HCT116 (cell line): Measurements from ENCODE around the gene RNF7.

Source experiments
- EZH2 ChIP-seq: fragments of 200-600 bp; sonication (generic); IDR thresholded peaks from 2 replicates; pipeline ENCODE4 v1.6.1; 2017; ENCODE audit warnings: antibody characterized with exemption, mixed run types
- TCF7L2 ChIP-seq: IDR thresholded peaks from 2 replicates; pipeline ENCODE4 v1.7.0; 2011; ENCODE audit warnings: borderline replicate concordance, inconsistent platforms; ENCODE audit not compliant: insufficient read depth, insufficient read length; ENCODE audit errors: extremely low read depth
- TF ChIP-seq, protein P1 (sequence below), 3 experiments: fragments of 200-600 bp in 1 of 3; sonication (generic) in 1 of 3; IDR thresholded peaks in 2 of 3; conservative IDR thresholded peaks in 1 of 3; 2 replicates each; pipeline ENCODE4 v1.5.1; 2012 to 2017; ENCODE audit warnings: low read depth in 2 of 3, low read length in 2 of 3, antibody characterized with exemption in 1 of 3, borderline replicate concordance in 1 of 3, control low read depth in 1 of 3, mild to moderate bottlenecking in 1 of 3, mixed read lengths in 1 of 3, mixed run types in 1 of 3, moderate library complexity in 1 of 3; ENCODE audit not compliant: insufficient read depth in 1 of 3
- TF ChIP-seq, protein P2 (sequence below): IDR thresholded peaks from 2 replicates; pipeline ENCODE4 v1.6.1; 2011; ENCODE audit warnings: mild to moderate bottlenecking, low read length, moderate library complexity; ENCODE audit not compliant: insufficient replicate concordance; ENCODE audit errors: extremely low read depth

DNA sequence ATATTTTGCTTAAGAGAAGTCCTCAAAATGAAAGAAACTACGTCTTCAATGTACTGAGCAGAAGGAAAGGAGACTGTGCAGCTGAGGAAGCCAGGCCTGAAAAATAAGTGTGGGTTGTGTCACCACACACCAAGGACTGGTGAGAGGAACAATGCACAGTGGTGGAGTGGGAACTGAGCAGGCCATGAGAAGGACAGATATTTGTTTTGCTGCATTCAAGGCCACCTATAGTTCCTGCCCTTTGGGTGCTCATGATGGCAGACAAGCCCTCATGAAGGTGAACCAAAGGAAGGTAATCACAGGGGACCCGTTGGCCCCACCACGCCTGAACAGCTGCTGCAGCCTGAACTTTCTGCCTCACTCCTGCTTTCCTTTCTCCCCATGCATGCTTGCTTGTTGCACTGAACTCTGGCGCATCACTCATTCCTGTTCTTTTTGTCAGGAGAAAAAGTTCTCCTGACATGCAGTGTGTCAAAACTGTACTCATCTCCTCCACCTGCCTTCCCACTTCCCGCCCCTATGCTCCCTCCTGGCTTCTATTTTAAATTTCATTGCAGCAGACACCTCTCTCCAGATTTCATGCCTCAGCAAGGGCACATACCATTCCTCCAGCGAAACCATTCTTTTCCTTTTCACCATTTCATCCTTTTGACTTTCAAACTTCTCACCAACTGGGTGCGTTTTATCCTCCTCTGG, 2.2 kb upstream of the RNF7 start:
- TF ChIP-seq, protein P1, sequence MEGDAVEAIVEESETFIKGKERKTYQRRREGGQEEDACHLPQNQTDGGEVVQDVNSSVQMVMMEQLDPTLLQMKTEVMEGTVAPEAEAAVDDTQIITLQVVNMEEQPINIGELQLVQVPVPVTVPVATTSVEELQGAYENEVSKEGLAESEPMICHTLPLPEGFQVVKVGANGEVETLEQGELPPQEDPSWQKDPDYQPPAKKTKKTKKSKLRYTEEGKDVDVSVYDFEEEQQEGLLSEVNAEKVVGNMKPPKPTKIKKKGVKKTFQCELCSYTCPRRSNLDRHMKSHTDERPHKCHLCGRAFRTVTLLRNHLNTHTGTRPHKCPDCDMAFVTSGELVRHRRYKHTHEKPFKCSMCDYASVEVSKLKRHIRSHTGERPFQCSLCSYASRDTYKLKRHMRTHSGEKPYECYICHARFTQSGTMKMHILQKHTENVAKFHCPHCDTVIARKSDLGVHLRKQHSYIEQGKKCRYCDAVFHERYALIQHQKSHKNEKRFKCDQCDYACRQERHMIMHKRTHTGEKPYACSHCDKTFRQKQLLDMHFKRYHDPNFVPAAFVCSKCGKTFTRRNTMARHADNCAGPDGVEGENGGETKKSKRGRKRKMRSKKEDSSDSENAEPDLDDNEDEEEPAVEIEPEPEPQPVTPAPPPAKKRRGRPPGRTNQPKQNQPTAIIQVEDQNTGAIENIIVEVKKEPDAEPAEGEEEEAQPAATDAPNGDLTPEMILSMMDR (IDR thresholded peaks at IDR 0.05 in 2 of 3, conservative IDR thresholded peaks at IDR 0.05 in 1 of 3; ENCODE audit: borderline replicate concordance in 1 of 3, insufficient read depth in 1 of 3, low read depth in 2 of 3, low read length in 2 of 3), result no peak
- TF ChIP-seq TCF7L2 (no peak), EZH2 (no peak)
- TF ChIP-seq, protein P2, sequence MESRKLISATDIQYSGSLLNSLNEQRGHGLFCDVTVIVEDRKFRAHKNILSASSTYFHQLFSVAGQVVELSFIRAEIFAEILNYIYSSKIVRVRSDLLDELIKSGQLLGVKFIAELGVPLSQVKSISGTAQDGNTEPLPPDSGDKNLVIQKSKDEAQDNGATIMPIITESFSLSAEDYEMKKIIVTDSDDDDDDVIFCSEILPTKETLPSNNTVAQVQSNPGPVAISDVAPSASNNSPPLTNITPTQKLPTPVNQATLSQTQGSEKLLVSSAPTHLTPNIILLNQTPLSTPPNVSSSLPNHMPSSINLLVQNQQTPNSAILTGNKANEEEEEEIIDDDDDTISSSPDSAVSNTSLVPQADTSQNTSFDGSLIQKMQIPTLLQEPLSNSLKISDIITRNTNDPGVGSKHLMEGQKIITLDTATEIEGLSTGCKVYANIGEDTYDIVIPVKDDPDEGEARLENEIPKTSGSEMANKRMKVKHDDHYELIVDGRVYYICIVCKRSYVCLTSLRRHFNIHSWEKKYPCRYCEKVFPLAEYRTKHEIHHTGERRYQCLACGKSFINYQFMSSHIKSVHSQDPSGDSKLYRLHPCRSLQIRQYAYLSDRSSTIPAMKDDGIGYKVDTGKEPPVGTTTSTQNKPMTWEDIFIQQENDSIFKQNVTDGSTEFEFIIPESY, result no peak
